Mesendoderm (in vitro differentiated cells): ENCODE measurements around the gene TTC39B.

Experiments used
- DNase-seq: peaks from one replicate; pipeline ENCODE4 v3.0.0; 2013
- H2AK5ac ChIP-seq: 2 replicates; pipeline ENCODE4 v1.6.1; 2013; ENCODE audit warnings: low read length, inconsistent platforms
- H2BK120ac ChIP-seq: 2 replicates; pipeline ENCODE4 v1.6.1; 2013; ENCODE audit warnings: low read depth, mild to moderate bottlenecking, low read length, moderate library complexity, mixed read lengths
- H2BK15ac ChIP-seq: replicated peaks from 2 replicates; pipeline ENCODE4 v1.6.1; 2013; ENCODE audit warnings: low read depth, mild to moderate bottlenecking, moderate library complexity
- H2BK5ac ChIP-seq: 2 replicates; pipeline ENCODE4 v1.6.1; 2013; ENCODE audit warnings: low read length, inconsistent platforms
- H3K18ac ChIP-seq: 2 replicates; pipeline ENCODE4 v1.6.1; 2013; ENCODE audit warnings: mild to moderate bottlenecking, low read length, mixed read lengths
- H3K23ac ChIP-seq: one replicate; pipeline ENCODE4 v1.6.1; 2013; ENCODE audit warnings: low read length
- H3K27ac ChIP-seq: 2 replicates; pipeline ENCODE4 v1.5.1; 2013; ENCODE audit warnings: low read depth, mild to moderate bottlenecking, inconsistent platforms, low read length, moderate library complexity
- H3K27me3 ChIP-seq: 2 replicates; pipeline ENCODE4 v1.6.1; 2013; ENCODE audit warnings: low read length, control low read depth, mild to moderate bottlenecking, inconsistent platforms; ENCODE audit not compliant: insufficient read depth, poor library complexity
- H3K36me3 ChIP-seq: 2 replicates; pipeline ENCODE4 v1.6.1; 2013; ENCODE audit warnings: low read length, inconsistent platforms; ENCODE audit not compliant: control insufficient read depth, insufficient read depth
- H3K4ac ChIP-seq: one replicate; pipeline ENCODE4 v1.6.1; 2013; ENCODE audit warnings: low read depth, mild to moderate bottlenecking, low read length, moderate library complexity
- H3K4me1 ChIP-seq: 2 replicates; pipeline ENCODE4 v1.6.1; 2013; ENCODE audit warnings: low read depth, low read length, inconsistent platforms; ENCODE audit not compliant: control insufficient read depth
- H3K4me2 ChIP-seq: 2 replicates; pipeline ENCODE4 v1.6.1; 2013; ENCODE audit warnings: low read length
- H3K4me3 ChIP-seq: 2 replicates; pipeline ENCODE4 v1.5.1; 2013; ENCODE audit warnings: mild to moderate bottlenecking, low read length
- H3K56ac ChIP-seq: one replicate; pipeline ENCODE4 v1.6.1; 2013; ENCODE audit warnings: low read length
- H3K79me1 ChIP-seq: 2 replicates; pipeline ENCODE4 v1.6.1; 2013; ENCODE audit warnings: low read length, inconsistent platforms
- H3K79me2 ChIP-seq: 2 replicates; pipeline ENCODE4 v1.6.1; 2013; ENCODE audit warnings: mild to moderate bottlenecking, low read length; ENCODE audit not compliant: control insufficient read depth, insufficient read depth
- H3K9ac ChIP-seq: 2 replicates; pipeline ENCODE4 v1.6.1; 2013; ENCODE audit warnings: low read length, inconsistent platforms
- H4K5ac ChIP-seq: one replicate; pipeline ENCODE4 v1.6.1; 2013; ENCODE audit warnings: low read length
- H4K8ac ChIP-seq: one replicate; pipeline ENCODE4 v1.6.1; 2013; ENCODE audit warnings: low read depth, mild to moderate bottlenecking, control low read depth, low read length, moderate library complexity
- WGBS: extraction: QIAGEN DNeasy Blood & Tissue Kit; methylation state at CpG from one replicate; pipeline ENCODE4 v1.1.7; 2013; ENCODE audit warnings: low lambda C conversion rate, missing lambda C conversion rate; ENCODE audit not compliant: insufficient coverage; ENCODE audit errors: extremely low coverage; 5-methylcytosine and 5-hydroxymethylcytosine counted together

TTC39B gene

GRCh38 chr9:15200111-15200510 is 106.9 kb downstream of the TTC39B start:
- Histone ChIP-seq H3K4me3 (no peak overlapping the region), H4K8ac (no peak overlapping the region), H3K18ac (no peak overlapping the region), H3K4ac (no peak overlapping the region), H2AK5ac (no peak overlapping the region), H3K9ac (no peak overlapping the region), H4K5ac (no peak overlapping the region), H3K27ac (no peak overlapping the region), H2BK120ac (no peak overlapping the region), H3K79me2 (no peaks in the 10 kb centered on the region), H2BK5ac (no peak overlapping the region), H3K79me1 (no peaks in the 10 kb centered on the region), H2BK15ac (no peak overlapping the region), H3K56ac (no peak overlapping the region), H3K4me1 (no peaks in the 10 kb centered on the region), H3K4me2 (no peak overlapping the region), H3K23ac (no peak overlapping the region), H3K36me3 (no peaks in the 10 kb centered on the region), H3K27me3 (no peaks in the 10 kb centered on the region)
- no peak for DNase-seq
- no CpG with 5 or more reads among the region's 3 CpGs for WGBS

GRCh38 chr9:15192856-15193255 is 114.2 kb downstream of the TTC39B start:
- H2BK120ac ChIP-seq = no peak overlapping the region
- H2BK5ac ChIP-seq = no peak overlapping the region
- no peak overlapping the region for H4K8ac ChIP-seq
- no peaks in the 10 kb centered on the region for H3K4me1 ChIP-seq
- no peak overlapping the region for H3K4me3 ChIP-seq
- H3K27ac ChIP-seq = no peak overlapping the region
- no CpG with 5 or more reads among the region's 5 CpGs for WGBS
- H3K18ac ChIP-seq = no peak overlapping the region
- H3K79me1 ChIP-seq = no peaks in the 10 kb centered on the region
- no peak overlapping the region for H3K4ac ChIP-seq
- H3K36me3 ChIP-seq = peaks cover 3% of the 10 kb centered on the region
- H2AK5ac ChIP-seq = no peak overlapping the region
- no peak overlapping the region for H3K9ac ChIP-seq
- no peak overlapping the region for H3K23ac ChIP-seq
- H4K5ac ChIP-seq = no peak overlapping the region
- H3K4me2 ChIP-seq = no peak overlapping the region
- H2BK15ac ChIP-seq = no peak overlapping the region
- H3K27me3 ChIP-seq = no peaks in the 10 kb centered on the region
- DNase-seq = no peak
- no peaks in the 10 kb centered on the region for H3K79me2 ChIP-seq
- H3K56ac ChIP-seq = no peak overlapping the region

- no peak overlapping the region for H3K56ac ChIP-seq
- peaks cover 5% of the 10 kb centered on the region for H3K36me3 ChIP-seq
- H3K79me1 ChIP-seq = no peaks in the 10 kb centered on the region
- H3K9ac ChIP-seq = no peak overlapping the region
- H3K4me2 ChIP-seq = no peak overlapping the region
- no peaks in the 10 kb centered on the region for H3K79me2 ChIP-seq
- H2BK120ac ChIP-seq = no peak overlapping the region
- no peak overlapping the region for H2BK5ac ChIP-seq
- no peak overlapping the region for H3K4me3 ChIP-seq
- DNase-seq = no peak
- no peak overlapping the region for H2AK5ac ChIP-seq
- H4K8ac ChIP-seq = no peak overlapping the region
- H3K23ac ChIP-seq = no peak overlapping the region
- no peak overlapping the region for H2BK15ac ChIP-seq
- H3K4me1 ChIP-seq = no peaks in the 10 kb centered on the region
- H3K18ac ChIP-seq = no peak overlapping the region
- no peak overlapping the region for H3K4ac ChIP-seq
- H4K5ac ChIP-seq = no peak overlapping the region
- no peaks in the 10 kb centered on the region for H3K27me3 ChIP-seq
- no peak overlapping the region for H3K27ac ChIP-seq
These were observed 115.6 kb downstream of the TTC39B start for GRCh38 chr9:15191378-15191777.

- Histone ChIP-seq H3K4me1 (no peaks in the 10 kb centered on the region), H3K79me2 (no peaks in the 10 kb centered on the region)
These were observed 117.5 kb downstream of the TTC39B start for GRCh38 chr9:15189481-15189880.

GRCh38 chr9:15187589-15187988 is 119.4 kb downstream of the TTC39B start:
- no peak overlapping the region for H3K4me3 ChIP-seq
- no peak overlapping the region for H3K4me2 ChIP-seq
- H2BK15ac ChIP-seq = no peak overlapping the region
- peaks cover 4% of the 10 kb centered on the region for H3K36me3 ChIP-seq
- no peak overlapping the region for H2BK5ac ChIP-seq
- H3K18ac ChIP-seq = no peak overlapping the region
- H3K23ac ChIP-seq = no peak overlapping the region
- no CpG with 5 or more reads among the region's 1 CpG for WGBS
- H3K9ac ChIP-seq = no peak overlapping the region
- H3K4me1 ChIP-seq = no peaks in the 10 kb centered on the region
- H4K8ac ChIP-seq = no peak overlapping the region
- H4K5ac ChIP-seq = no peak overlapping the region
- no peak for DNase-seq
- no peak overlapping the region for H2BK120ac ChIP-seq
- no peak overlapping the region for H3K27ac ChIP-seq
- no peaks in the 10 kb centered on the region for H3K79me1 ChIP-seq
- H3K27me3 ChIP-seq = no peaks in the 10 kb centered on the region
- no peak overlapping the region for H2AK5ac ChIP-seq
- no peak overlapping the region for H3K4ac ChIP-seq
- no peaks in the 10 kb centered on the region for H3K79me2 ChIP-seq
- no peak overlapping the region for H3K56ac ChIP-seq

More at GRCh38 chr9:15189481-15189880, 117.5 kb downstream of the TTC39B start:
- Histone ChIP-seq H3K23ac (no peak overlapping the region), H3K79me1 (no peaks in the 10 kb centered on the region), H3K27ac (no peak overlapping the region), H2AK5ac (no peak overlapping the region), H2BK15ac (no peak overlapping the region), H3K4me3 (no peak overlapping the region), H3K56ac (no peak overlapping the region), H3K4me2 (no peak overlapping the region), H2BK120ac (no peak overlapping the region), H3K36me3 (peaks cover 5% of the 10 kb centered on the region), H4K8ac (no peak overlapping the region), H3K4ac (no peak overlapping the region), H2BK5ac (no peak overlapping the region), H3K27me3 (no peaks in the 10 kb centered on the region), H4K5ac (no peak overlapping the region), H3K9ac (no peak overlapping the region), H3K18ac (no peak overlapping the region)
- WGBS = 100% methylated on average over 1 of the region's 7 CpGs
- DNase-seq = no peak

GRCh38 chr9:15182730-15183129 is 124.3 kb downstream of the TTC39B start:
- Histone ChIP-seq H3K4me1 (no peaks in the 10 kb centered on the region), H2BK5ac (no peak overlapping the region), H3K36me3 (peaks cover 4% of the 10 kb centered on the region), H3K79me1 (no peaks in the 10 kb centered on the region), H3K18ac (no peak overlapping the region), H3K79me2 (no peaks in the 10 kb centered on the region), H3K27me3 (no peaks in the 10 kb centered on the region), H3K4me3 (no peak overlapping the region), H2AK5ac (no peak overlapping the region), H2BK120ac (no peak overlapping the region), H3K4me2 (no peak overlapping the region), H2BK15ac (no peak overlapping the region), H4K5ac (no peak overlapping the region), H3K27ac (no peak overlapping the region), H3K56ac (no peak overlapping the region), H4K8ac (no peak overlapping the region), H3K4ac (no peak overlapping the region), H3K23ac (no peak overlapping the region), H3K9ac (no peak overlapping the region)
- no CpG with 5 or more reads among the region's 3 CpGs for WGBS
- DNase-seq = no peak
